ENCODE measurements around the gene HS1BP3.

The HS1BP3 gene

GRCh38 chr2:20662308-20662937 lies 11.5 kb upstream of the HS1BP3 start:
- DNase-seq = no peak

DNA sequence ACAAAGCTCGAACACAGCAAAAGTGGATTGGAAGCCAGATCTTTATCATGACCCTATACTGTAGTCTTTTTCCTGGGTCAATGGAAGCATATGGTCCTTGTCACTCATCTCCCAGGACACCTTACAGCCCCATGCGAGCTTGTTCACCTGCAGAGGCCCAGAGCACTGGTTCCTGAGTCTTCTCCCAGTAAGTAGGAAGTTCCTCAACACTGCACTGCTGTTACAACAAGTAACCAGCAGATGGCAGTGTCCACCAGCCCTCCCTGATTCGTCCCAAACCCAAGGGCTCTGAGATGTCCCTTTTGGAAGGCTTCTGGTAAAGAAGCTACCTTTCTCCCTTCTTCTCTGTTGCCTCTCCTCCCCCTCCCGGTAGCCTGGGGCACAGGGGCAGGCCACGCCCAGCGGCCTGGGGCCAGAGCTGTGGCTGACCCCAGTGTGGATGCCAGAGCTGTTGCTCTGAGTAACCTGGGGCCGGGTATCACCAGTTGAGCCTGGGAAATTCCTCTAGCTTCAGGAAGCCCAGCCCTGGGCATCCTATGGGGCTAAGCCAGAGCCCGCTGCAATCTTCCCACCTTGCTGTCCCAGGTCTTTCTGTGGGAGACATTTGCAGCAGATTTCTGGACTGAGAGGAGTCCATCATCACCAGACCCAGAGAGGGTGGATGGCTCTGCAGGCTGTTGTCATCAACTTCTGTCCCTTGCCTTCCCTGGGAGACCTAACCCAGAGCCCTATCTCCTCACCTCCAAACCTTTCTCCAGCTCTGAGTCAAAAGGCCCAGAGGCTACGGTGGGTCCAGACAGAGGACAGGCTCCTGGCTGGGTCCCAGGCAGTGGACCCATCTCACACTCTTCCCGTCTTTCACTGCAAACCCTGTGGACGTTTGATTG lies 10.8 kb upstream of the HS1BP3 start:
- no peak for DNase-seq

- DNase-seq = no peak
Measured at GRCh38 chr2:20660506-20661420, 9.9 kb upstream of the HS1BP3 start.

GRCh38 chr2:20657522-20658235 lies 6.8 kb upstream of the HS1BP3 start:
- DNase-seq = no peak

DNA sequence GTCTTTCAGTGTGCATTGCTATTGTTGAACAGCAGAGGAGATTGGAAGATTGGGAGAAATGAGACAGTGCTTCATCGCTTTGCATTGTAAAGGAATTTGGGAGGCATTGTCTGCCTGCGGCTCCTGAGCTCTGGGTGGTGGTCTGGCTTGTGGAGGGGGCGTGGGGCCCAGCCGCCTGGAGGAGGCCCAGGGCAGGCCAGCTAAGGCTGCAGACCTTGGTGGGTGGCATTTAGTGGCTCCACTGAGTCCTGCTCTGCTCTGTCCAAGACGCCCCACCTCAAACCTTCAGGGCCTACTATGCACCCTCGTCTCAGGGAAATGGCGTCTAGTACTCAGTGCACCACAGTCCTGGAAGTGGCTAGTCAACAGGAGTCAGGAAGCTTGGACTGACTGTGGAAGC lies 5.7 kb upstream of the HS1BP3 start:
- DNase-seq = no peak

DNA sequence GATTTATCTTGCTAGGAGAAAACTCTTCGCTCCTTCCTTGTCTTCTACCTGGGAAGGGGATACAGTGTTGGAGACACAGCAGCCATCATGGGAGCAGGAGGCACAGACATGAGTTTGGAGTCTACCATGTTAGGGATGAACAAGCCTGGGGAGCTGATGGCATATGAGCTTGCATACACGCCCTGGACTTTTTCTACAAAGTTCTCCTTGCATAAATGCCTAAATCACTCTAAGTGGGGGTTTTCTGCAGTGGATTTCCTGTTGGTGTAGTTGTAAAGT lies 3.6 kb upstream of the HS1BP3 start:
- no peak for DNase-seq

GRCh38 chr2:20653695-20654534 lies 3.0 kb upstream of the HS1BP3 start:
- DNase-seq = no peak

DNA sequence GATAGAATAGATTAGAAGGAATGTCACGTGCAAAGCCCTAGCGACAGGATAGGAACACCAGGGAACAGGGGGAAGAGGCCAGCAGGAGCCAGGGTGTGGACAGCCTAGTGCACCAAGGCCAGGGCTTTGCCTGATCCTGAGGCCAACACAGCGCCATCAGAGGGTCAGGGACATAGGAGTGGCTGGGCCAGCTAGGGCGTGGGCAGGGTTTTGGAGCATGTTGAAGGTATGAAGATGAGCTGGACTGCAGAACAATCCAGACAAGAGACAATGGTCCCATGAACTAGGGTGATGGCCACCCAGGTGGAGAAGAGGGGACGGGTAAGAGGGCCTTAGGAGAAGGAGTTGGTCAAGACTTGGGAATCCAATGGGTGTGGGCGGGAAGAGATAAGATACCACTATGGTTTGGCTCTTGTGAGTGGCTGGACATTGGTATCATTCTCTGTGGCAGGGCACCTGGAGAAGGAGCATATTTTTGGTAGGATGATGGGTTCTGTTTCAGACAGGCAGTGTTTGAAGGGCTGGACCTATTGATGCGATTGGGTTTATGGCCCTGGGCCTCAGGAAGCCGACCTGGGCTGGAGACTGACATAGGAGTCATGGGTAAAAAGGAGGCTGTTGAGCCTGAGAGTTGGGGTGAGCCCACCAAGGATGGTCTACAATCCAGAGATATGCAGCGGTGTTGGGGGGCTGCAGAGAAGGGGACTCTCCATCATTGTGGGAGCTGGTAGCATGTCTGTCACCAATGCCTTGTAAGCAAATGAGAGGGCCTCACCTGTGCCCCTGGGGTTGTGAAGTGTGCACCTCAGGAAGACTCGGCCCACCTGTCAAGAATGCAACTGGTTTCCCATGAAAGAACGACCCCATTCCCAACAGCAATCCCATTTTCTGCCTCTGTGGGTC lies 2.0 kb upstream of the HS1BP3 start:
- no peak for DNase-seq

DNA sequence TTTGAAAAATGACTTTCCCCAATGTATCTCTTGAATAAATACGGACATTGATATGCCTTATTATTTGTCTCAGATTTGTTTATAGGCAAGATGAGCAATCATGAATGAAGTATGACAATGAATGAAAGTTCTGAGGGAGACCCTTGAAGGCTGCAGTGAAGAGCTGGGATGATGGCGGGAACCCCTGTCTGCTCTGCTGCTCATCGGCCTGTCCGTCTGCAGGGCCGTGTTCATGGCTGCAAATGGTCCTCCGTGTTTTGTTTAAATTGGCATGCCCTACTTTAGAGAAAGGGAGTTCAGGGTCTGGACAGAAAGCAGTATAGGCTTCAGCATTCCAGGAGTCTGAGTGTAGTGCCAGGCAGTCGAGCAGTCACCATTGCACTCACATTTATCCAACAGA lies 1.2 kb upstream of the HS1BP3 start:
- no peak for DNase-seq

DNA sequence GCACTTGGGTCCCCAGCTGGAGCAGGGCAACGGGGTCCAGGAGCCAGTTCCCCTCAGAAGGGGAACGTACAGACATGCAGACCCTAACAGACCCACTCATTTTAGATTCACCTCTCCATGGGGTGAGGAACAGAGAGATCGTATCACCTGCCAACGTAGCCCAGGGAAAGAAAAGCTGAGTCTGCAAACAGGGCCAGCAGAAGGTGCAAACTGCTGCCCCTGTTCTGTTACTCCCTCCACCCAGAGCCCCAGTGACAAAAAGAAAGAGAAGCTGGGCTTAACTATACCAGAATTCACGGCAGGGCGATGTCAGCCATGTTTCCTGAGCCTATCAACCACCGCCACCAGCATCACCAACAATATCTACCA lies 817 bp upstream of the HS1BP3 start:
- no peak for DNase-seq

GRCh38 chr2:20650393-20650876 lies 463 bp downstream of the HS1BP3 start:
- no peak for DNase-seq

GRCh38 chr2:20649976-20650375 lies 922 bp downstream of the HS1BP3 start:
- DNase-seq = no peak

DNA sequence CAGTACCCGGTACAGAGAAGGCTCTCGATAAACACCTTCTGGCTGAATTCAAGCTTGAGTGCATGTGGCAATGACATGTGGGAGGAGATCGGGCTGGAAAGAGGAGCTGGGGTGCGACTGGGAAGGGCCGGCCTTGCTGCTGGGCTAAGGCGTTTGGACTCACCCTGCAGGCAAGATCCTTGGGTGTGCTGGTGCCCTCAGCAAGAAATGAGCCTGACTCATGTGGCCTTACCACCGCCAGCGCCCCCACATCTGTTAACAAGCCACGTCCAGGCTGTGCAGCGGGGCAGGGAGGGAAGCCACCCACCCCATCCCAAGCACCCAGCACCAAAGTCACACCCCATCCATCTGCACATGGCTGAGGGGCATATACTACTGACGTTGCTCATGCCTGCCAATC lies 1.3 kb downstream of the HS1BP3 start:
- DNase-seq = no peak

- no peak for DNase-seq
Measured at GRCh38 chr2:20648831-20649230, 2.1 kb downstream of the HS1BP3 start.

DNA sequence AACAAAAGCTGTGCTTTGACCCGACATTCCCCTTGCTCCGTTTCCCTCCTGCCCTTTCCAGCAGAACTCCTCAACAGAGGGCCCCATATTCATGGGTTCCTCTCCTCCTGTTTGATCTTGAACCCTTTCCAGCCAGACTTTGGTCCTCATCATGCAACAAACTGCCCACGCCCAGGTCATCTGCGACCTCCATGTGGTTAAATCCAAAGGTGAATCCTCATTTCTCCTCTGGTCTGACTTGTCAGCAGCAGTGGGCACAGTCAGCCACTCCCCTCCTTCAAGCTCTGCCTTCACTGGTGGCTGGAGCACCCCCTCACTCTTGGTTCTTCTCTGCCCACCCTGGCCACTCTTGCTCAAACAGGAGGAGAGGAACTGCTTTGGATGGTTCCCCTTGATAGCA lies 2.7 kb downstream of the HS1BP3 start:
- DNase-seq = no peak

GRCh38 chr2:20647738-20648137 lies 3.2 kb downstream of the HS1BP3 start:
- no peak for DNase-seq

- no peak for DNase-seq
Measured at GRCh38 chr2:20647211-20647610, 3.7 kb downstream of the HS1BP3 start.

- no peak for DNase-seq
Measured at GRCh38 chr2:20646446-20646845, 4.5 kb downstream of the HS1BP3 start.

DNA sequence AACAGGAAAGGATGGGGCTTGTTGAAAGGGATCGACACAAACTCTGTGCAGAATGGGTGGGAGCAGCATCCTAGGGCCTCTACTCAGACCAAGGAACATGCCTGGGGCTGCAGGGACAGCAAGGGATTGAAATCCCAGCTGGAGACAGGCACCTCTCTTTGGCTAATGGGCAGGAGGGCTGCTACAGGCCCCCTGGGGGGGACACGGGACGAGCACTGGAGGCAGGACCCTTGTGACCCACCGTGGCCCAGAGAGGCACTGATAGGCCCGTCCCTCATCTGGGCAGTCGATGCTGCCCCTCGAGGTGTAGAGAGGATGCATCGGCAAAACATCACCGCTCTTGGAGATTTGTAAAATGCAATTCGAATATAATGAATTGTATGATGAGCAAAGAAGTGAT lies 5.1 kb downstream of the HS1BP3 start:
- no peak for DNase-seq

GRCh38 chr2:20645301-20645701 lies 5.6 kb downstream of the HS1BP3 start:
- no peak for DNase-seq

DNA sequence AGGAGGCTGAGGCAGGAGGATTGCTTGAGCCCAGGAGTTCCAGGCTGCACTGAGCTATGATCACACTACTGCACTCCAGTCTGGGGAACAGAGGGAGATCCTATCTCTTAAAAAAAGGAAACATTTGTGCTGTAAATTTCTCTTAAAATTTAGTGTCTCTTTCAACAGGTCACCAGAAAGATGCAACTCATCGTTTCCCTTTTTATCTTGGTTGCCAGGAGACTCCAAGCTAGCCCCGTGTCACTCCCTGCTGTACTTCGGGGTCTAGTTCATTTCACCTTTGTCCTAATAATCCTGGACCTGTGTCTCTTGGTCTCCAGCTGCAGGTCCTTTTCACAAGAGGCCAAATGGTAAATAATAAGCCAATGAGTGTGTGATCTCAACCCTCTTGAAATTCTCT lies 7.1 kb downstream of the HS1BP3 start:
- DNase-seq = no peak

Measured in SIG-M5 (cell line).